ENCODE measurements around the gene IZUMO1. TPM values are rescaled to one million over a fixed set of nuclear protein-coding genes. Genes with fewer than 3 reads are reported as not detected.

Gene IZUMO1
- total and polyA plus RNA-seq, 2 of the 8 experiments (the other 6 are each of a cell fraction or from before 2014, with no cell fraction given), result 0.33 to 1.8 TPM

DNA sequence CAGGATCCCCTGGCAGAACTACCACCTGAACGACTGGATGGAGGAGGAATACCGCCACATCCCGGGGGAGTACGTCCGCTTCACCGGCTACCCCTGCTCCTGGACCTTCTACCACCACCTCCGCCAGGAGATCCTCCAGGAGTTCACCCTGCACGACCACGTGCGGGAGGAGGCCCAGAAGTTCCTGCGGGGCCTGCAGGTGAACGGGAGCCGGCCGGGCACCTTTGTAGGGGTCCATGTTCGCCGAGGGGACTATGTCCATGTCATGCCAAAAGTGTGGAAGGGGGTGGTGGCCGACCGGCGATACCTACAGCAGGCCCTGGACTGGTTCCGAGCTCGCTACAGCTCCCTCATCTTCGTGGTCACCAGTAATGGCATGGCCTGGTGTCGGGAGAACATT, 43.4 kb downstream of the IZUMO1 start (continued):
- no peak for TF ChIP-seq CHD7 (IDR thresholded peaks at IDR 0.05; ENCODE audit: insufficient replicate concordance, low read length)
- no peak for TF ChIP-seq RNF2 (IDR thresholded peaks at IDR 0.05; ENCODE audit: borderline replicate concordance, low read depth, low read length, missing control alignments, poor library complexity, severe bottlenecking)
- TF ChIP-seq SP1 (IDR thresholded peaks at IDR 0.05; ENCODE audit: low read depth, low read length), result no peak
- TF ChIP-seq NANOG (IDR thresholded peaks at IDR 0.05; ENCODE audit: insufficient read depth, low read depth, low read length, poor library complexity, severe bottlenecking), result no peak
- no peak for TF ChIP-seq FOSL1 (IDR thresholded peaks at IDR 0.05; ENCODE audit: insufficient read depth, low read depth, low read length)
- TF ChIP-seq CHD2 (IDR thresholded peaks at IDR 0.05; ENCODE audit: low read length), result no peak
- no peak for TF ChIP-seq ZNF274 (IDR thresholded peaks at IDR 0.05; ENCODE audit: borderline replicate concordance, extremely low read depth, low read length)
- TF ChIP-seq TEAD4 (IDR thresholded peaks at IDR 0.05; ENCODE audit: low read depth, low read length), result no peak
- TF ChIP-seq POLR2AphosphoS5 (IDR thresholded peaks at IDR 0.05; ENCODE audit: low read depth, low read length), result no peak
- TF ChIP-seq, protein P1, sequence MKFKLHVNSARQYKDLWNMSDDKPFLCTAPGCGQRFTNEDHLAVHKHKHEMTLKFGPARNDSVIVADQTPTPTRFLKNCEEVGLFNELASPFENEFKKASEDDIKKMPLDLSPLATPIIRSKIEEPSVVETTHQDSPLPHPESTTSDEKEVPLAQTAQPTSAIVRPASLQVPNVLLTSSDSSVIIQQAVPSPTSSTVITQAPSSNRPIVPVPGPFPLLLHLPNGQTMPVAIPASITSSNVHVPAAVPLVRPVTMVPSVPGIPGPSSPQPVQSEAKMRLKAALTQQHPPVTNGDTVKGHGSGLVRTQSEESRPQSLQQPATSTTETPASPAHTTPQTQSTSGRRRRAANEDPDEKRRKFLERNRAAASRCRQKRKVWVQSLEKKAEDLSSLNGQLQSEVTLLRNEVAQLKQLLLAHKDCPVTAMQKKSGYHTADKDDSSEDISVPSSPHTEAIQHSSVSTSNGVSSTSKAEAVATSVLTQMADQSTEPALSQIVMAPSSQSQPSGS (IDR thresholded peaks at IDR 0.05; ENCODE audit: low read length), result no peak
